Measurements from ENCODE around the gene STX2.

STX2 gene

GRCh38 chr12:130795906-130796305 is 43.1 kb downstream of the STX2 start:
- H3K36me3 ChIP-seq (ENCODE audit: control insufficient read depth, low read length), result peaks cover 55% of the 10 kb centered on the region

DNA sequence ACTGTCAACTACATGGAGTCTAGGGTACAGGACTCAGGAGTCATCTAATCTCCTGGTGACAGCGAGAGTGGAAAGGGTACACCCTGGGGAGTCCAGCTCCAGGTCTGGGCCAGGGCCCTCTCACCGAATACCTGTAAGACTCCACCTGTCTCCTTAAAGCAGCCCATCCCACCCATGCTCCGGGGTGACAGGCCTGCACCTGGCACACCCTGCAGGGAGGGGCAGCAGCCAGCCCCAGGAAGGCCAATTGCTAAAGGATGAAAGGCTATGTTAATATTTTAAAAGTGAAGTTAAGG is 45.5 kb downstream of the STX2 start:
- H3K9me3 ChIP-seq (ENCODE audit: control insufficient read depth, insufficient read depth, low read length), result no peaks in the 10 kb centered on the region
- no peaks in the 10 kb centered on the region for H3K9me2 ChIP-seq (replicated peaks; ENCODE audit: control insufficient read depth, low read length)
- TF ChIP-seq CTCF (IDR thresholded peaks at IDR 0.05; ENCODE audit: low read depth, low read length, poor library complexity, severe bottlenecking) (no peak), EZH2phosphoT487 (IDR thresholded peaks at IDR 0.05; ENCODE audit: borderline replicate concordance, low read length) (no peak)
- peaks cover 42% of the 10 kb centered on the region for H3K36me3 ChIP-seq (ENCODE audit: control insufficient read depth, low read length)
- H3F3A ChIP-seq (ENCODE audit: control insufficient read depth, insufficient read depth), result no peaks in the 10 kb centered on the region
- H3K27me3 ChIP-seq (ENCODE audit: control insufficient read depth, low read length), result no peaks in the 10 kb centered on the region
- no peak overlapping the region for H3K4me3 ChIP-seq (ENCODE audit: low read length)
- no peaks in the 10 kb centered on the region; the same call in 1 of the 2 replicates for H4K20me1 ChIP-seq (ENCODE audit: control insufficient read depth, insufficient read depth, low read depth, low read length)
- no peak overlapping the region for H3K27ac ChIP-seq (ENCODE audit: low read depth, low read length)
- H3K4me1 ChIP-seq (ENCODE audit: control insufficient read depth, low read length), result no peaks in the 10 kb centered on the region
- H3K4me2 ChIP-seq (ENCODE audit: low read length), result no peak overlapping the region
- H3K79me2 ChIP-seq (ENCODE audit: control insufficient read depth, low read length), result no peaks in the 10 kb centered on the region

More at GRCh38 chr12:130795906-130796305, 43.1 kb downstream of the STX2 start:
- TF ChIP-seq CTCF (IDR thresholded peaks at IDR 0.05; ENCODE audit: low read depth, low read length, poor library complexity, severe bottlenecking) (no peak), EZH2phosphoT487 (IDR thresholded peaks at IDR 0.05; ENCODE audit: borderline replicate concordance, low read length) (no peak)
- Histone ChIP-seq H3K4me1 (ENCODE audit: control insufficient read depth, low read length) (no peaks in the 10 kb centered on the region), H3K27ac (ENCODE audit: low read depth, low read length) (no peak overlapping the region), H3K9me2 (replicated peaks; ENCODE audit: control insufficient read depth, low read length) (no peaks in the 10 kb centered on the region), H3K79me2 (ENCODE audit: control insufficient read depth, low read length) (no peaks in the 10 kb centered on the region), H4K20me1 (ENCODE audit: control insufficient read depth, insufficient read depth, low read depth, low read length) (no peaks in the 10 kb centered on the region; the same call in 1 of the 2 replicates), H3K4me3 (ENCODE audit: low read length) (no peak overlapping the region), H3K27me3 (ENCODE audit: control insufficient read depth, low read length) (no peaks in the 10 kb centered on the region), H3K4me2 (ENCODE audit: low read length) (no peak overlapping the region), H3K9me3 (ENCODE audit: control insufficient read depth, insufficient read depth, low read length) (no peaks in the 10 kb centered on the region), H3F3A (ENCODE audit: control insufficient read depth, insufficient read depth) (no peaks in the 10 kb centered on the region)

DNA sequence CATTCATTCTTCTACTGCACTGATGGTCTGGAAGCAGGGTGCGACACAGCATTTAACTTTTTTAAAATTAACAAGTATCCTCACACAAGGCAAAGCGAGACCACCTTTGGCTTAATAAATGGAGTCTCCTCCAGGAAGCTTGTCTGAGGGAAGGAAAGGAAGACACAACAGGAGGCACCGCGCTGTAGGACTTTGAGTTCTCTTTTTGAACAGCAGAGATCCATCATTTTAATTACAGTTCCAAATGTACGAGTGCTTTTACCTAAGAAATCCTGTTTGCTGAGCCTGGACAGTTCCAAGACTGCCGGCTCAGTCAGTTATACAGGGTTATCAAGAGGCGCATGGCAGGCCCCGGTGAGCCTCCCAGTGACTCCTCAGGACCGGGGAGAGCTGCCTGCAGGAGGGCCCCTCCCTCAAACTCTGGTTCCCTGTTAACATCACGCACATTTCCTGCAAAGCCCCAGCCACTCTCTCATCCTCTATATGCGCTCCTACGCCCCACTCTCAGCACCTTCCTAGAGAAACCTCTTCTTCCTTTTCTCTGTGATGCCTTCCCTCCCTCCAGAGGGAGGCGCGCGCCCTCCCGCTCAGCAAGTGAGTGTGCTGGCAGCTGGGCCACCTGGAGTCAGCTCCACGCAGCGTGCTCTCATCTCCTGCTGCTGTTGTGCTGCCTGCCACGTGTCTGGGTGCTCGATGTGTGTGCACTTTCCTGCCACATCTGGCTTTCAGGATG is 46.1 kb downstream of the STX2 start:
- Histone ChIP-seq H3K9me3 (ENCODE audit: control insufficient read depth, insufficient read depth, low read length) (no peaks in the 10 kb centered on the region), H3K4me3 (ENCODE audit: low read length) (no peak overlapping the region), H3K27ac (ENCODE audit: low read depth, low read length) (no peak overlapping the region), H3K36me3 (ENCODE audit: control insufficient read depth, low read length) (peaks cover 42% of the 10 kb centered on the region), H3F3A (ENCODE audit: control insufficient read depth, insufficient read depth) (no peaks in the 10 kb centered on the region), H3K27me3 (ENCODE audit: control insufficient read depth, low read length) (no peaks in the 10 kb centered on the region), H3K79me2 (ENCODE audit: control insufficient read depth, low read length) (no peaks in the 10 kb centered on the region), H3K4me2 (ENCODE audit: low read length) (no peak overlapping the region), H3K9me2 (replicated peaks; ENCODE audit: control insufficient read depth, low read length) (no peaks in the 10 kb centered on the region), H4K20me1 (ENCODE audit: control insufficient read depth, insufficient read depth, low read depth, low read length) (no peaks in the 10 kb centered on the region; the same call in 1 of the 2 replicates), H3K4me1 (ENCODE audit: control insufficient read depth, low read length) (no peaks in the 10 kb centered on the region)
- TF ChIP-seq CTCF (IDR thresholded peaks at IDR 0.05; ENCODE audit: low read depth, low read length, poor library complexity, severe bottlenecking), result no peak
- no peak for TF ChIP-seq EZH2phosphoT487 (IDR thresholded peaks at IDR 0.05; ENCODE audit: borderline replicate concordance, low read length)

All from DOHH2 (cell line).